ENCODE measurements around the gene PPP6R3. TPM values are rescaled to one million over a fixed set of nuclear protein-coding genes. Genes with fewer than 3 reads are reported as not detected.

PPP6R3 gene
- total RNA-seq, 4 donors from 2014 or later, result 90.7 to 253 (median 164) TPM

DNA sequence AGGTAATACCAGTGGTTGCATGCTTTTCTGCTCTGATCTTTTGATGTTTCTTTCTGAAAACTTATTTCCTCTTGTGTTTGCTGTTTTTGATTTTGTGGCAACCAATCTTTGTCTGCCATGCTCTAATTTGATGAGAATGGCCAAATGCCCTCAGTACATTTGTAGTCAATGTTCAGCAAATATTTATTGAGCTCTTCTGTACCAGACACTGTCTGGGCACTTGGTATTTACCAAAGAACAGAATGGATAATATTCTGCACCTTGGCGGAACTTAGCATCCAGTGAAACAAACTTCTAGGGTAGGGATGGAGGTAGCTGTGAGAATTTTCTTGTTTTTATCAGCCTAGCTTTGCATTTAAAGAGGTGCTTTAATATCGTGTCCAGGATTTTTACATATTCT is 19.6 kb downstream of the PPP6R3 start:
- TF ChIP-seq, protein P1, sequence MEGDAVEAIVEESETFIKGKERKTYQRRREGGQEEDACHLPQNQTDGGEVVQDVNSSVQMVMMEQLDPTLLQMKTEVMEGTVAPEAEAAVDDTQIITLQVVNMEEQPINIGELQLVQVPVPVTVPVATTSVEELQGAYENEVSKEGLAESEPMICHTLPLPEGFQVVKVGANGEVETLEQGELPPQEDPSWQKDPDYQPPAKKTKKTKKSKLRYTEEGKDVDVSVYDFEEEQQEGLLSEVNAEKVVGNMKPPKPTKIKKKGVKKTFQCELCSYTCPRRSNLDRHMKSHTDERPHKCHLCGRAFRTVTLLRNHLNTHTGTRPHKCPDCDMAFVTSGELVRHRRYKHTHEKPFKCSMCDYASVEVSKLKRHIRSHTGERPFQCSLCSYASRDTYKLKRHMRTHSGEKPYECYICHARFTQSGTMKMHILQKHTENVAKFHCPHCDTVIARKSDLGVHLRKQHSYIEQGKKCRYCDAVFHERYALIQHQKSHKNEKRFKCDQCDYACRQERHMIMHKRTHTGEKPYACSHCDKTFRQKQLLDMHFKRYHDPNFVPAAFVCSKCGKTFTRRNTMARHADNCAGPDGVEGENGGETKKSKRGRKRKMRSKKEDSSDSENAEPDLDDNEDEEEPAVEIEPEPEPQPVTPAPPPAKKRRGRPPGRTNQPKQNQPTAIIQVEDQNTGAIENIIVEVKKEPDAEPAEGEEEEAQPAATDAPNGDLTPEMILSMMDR (IDR thresholded peaks at IDR 0.05), result no peak
- TF ChIP-seq POLR2A (IDR thresholded peaks at IDR 0.05), result no peak
- Histone ChIP-seq H3K9me3 (no peaks in the 10 kb centered on the region), H3K27me3 (no peaks in the 10 kb centered on the region), H3K4me3 (no peak overlapping the region), H3K36me3 (no peaks in the 10 kb centered on the region), H3K27ac (peak overlapping the region in 1 of 2 donors; percentile 51), H3K4me1 (no peaks in the 10 kb centered on the region)
- DNase-seq, result no peak
- intact Hi-C loops (cut with DNase I; ENCODE audit: low total_unique reads), result no loop called here

DNA sequence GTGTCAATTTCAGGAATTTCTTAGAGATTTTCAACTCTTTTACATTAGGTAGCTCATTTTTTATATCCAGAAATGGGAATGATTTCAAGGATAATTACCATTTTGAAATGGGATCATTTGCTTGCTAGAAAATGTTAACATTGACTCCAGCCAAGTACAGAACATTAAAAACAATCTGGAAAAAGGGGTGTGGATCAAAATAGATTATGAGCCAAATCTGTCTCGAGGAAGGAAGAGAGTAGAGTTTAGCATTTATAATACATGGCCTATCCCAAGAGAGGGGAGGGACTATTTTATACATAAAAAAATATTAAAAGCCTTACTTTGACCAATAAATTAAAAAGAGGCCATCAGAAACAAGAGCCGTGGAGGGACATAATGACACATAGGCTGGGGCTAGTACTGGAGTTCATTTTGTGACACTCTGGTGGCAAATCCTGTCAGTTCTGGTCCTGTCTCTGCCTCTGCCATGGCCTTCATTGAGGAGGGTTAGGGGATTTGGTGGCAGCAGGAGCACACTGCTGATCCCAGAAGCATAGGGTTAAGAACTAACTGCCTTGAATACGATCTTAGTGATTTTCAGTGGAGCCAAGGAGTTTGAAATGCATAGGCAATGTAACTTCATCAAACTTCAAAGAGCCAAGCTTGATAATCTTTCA is 20.4 kb downstream of the PPP6R3 start:
- Histone ChIP-seq H3K36me3 (no peaks in the 10 kb centered on the region), H3K27ac (peak overlapping the region in 1 of 2 donors; percentile 51), H3K9me3 (no peaks in the 10 kb centered on the region), H3K4me3 (no peak overlapping the region), H3K4me1 (no peaks in the 10 kb centered on the region), H3K27me3 (no peaks in the 10 kb centered on the region)
- intact Hi-C loops (cut with DNase I; ENCODE audit: low total_unique reads), result no loop called here
- TF ChIP-seq, protein P1 (IDR thresholded peaks at IDR 0.05), result no peak
- TF ChIP-seq POLR2A (IDR thresholded peaks at IDR 0.05), result no peak
- DNase-seq, result no peak

DNA sequence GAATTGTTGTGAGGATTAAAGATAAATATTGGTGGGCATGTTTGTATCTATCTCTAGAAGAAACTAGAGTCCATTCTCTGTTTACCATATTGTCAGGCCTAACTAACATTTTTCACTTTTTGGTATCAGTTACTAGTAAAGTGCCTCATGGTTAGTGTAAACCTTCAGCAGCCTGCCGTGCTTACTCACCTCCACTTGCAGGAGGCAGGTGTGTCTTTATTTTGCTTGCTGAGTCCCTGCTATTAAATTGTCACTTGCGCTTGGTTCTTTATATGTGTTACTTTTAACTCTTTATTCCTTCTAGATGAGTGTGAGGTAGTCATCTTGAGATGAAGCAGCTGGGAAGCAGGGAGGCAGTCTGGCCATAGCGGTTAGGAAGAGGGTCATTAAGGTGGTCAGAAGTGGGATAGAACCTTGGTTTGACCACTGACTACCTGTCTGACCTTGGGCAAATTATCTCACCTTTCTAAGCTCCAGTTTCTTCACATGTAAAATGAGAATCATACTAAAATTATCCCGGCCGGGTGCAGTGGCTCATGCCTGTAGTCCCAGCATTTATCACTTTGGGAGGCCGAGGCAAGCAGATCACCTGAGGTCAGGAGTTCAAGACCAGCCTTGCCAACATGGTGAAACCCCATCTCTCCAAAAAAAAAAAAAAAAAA is 21.2 kb downstream of the PPP6R3 start:
- no peak for DNase-seq
- Histone ChIP-seq H3K9me3 (no peaks in the 10 kb centered on the region), H3K27ac (peak overlapping the region in 1 of 2 donors; percentile 47), H3K4me3 (no peak overlapping the region), H3K36me3 (no peaks in the 10 kb centered on the region), H3K27me3 (no peaks in the 10 kb centered on the region), H3K4me1 (no peaks in the 10 kb centered on the region)
- TF ChIP-seq POLR2A (IDR thresholded peaks at IDR 0.05), result no peak
- TF ChIP-seq, protein P1 (IDR thresholded peaks at IDR 0.05), result no peak
- intact Hi-C loops (cut with DNase I; ENCODE audit: low total_unique reads), result no loop called here

DNA sequence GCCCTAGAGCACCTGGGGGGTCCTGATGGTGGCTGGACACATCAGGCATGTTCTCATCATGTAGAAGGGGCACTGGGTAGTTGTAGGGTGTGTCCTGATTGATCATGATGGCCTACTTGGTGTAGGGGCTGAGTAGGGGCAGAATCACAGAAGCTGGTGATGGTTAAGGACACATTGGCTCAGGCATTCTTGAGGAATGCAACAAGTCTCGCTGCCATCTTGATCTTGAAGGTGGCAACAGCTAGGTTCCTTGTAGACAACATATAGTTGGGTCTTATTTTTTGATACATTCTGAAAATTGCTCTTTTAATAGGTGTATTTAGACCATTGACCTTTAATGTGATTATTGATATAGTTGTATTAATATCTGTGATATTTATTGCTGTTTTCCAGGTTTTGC is 28.1 kb downstream of the PPP6R3 start:
- no peak for DNase-seq
- H3K36me3 ChIP-seq, result no peaks in the 10 kb centered on the region
- H3K4me1 ChIP-seq, result no peaks in the 10 kb centered on the region
- intact Hi-C loops (cut with DNase I; ENCODE audit: low total_unique reads), result no loop called here
- no peak overlapping the region for H3K4me3 ChIP-seq
- no peaks in the 10 kb centered on the region for H3K9me3 ChIP-seq
- H3K27me3 ChIP-seq, result no peaks in the 10 kb centered on the region
- TF ChIP-seq, protein P1 (IDR thresholded peaks at IDR 0.05), result no peak
- TF ChIP-seq POLR2A (IDR thresholded peaks at IDR 0.05), result no peak
- H3K27ac ChIP-seq, result no peak overlapping the region

DNA sequence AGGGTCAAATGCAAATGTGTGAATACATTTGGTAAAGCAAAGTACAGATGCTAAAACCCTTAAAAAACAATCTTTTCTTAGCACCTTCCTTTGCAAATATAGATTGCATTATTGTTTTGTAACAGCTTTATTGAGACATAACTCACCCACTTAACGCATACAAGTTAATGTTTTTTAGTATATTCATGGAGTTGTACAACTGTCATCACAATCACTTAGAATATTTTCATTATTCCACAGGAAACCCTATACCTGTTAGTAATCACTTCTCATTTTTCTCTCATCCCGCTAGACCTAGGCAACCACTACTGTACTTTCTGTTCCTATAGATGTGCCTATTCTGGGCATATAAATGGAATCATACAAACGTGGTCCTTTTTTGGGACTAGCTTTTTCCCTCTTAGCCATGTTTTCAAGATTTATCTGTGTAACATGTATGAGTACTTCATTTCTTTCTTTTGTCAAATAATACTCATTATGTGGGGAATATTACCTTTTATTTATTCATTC is 34.7 kb downstream of the PPP6R3 start:
- intact Hi-C loops (cut with DNase I; ENCODE audit: low total_unique reads), result no loop called here
- TF ChIP-seq, protein P1 (IDR thresholded peaks at IDR 0.05), result no peak
- no peak for TF ChIP-seq POLR2A (IDR thresholded peaks at IDR 0.05)
- no peak overlapping the region for H3K27ac ChIP-seq
- no peaks in the 10 kb centered on the region for H3K36me3 ChIP-seq
- DNase-seq, result no peak
- no peaks in the 10 kb centered on the region for H3K27me3 ChIP-seq
- H3K9me3 ChIP-seq, result no peaks in the 10 kb centered on the region
- no peak overlapping the region for H3K4me3 ChIP-seq
- peaks cover 3 to 17% of the 10 kb centered on the region in 2 donors for H3K4me1 ChIP-seq

Data from uterus (tissue), 4 donors.